Left ventricle myocardium inferior (tissue), 1 donor: ENCODE results near the gene MTUS2. TPM values are rescaled to one million over a fixed set of nuclear protein-coding genes. Genes with fewer than 3 reads are reported as not detected.

ENCODE experiments used
- DNase-seq: peaks from one replicate; pipeline ENCODE4 v3.0.0-alpha.2; 2020
- H3K27ac ChIP-seq: fragments of 200-600 bp; replicated peaks from 2 replicates; pipeline ENCODE4 v1.8.0; 2021
- H3K27me3 ChIP-seq: fragments of 200-600 bp; 2 replicates; pipeline ENCODE4 v1.8.0; 2021; ENCODE audit warnings: low read depth
- H3K36me3 ChIP-seq: fragments of 200-600 bp; 2 replicates; pipeline ENCODE4 v1.8.0; 2021
- H3K4me1 ChIP-seq: fragments of 200-600 bp; 2 replicates; pipeline ENCODE4 v1.8.0; 2021
- H3K4me3 ChIP-seq: fragments of 200-600 bp; 2 replicates; pipeline ENCODE4 v1.8.0; 2021; ENCODE audit warnings: mild to moderate bottlenecking, moderate library complexity
- H3K9me3 ChIP-seq: fragments of 200-600 bp; replicated peaks from 2 replicates; pipeline ENCODE4 v1.8.0; 2021
- CTCF ChIP-seq: fragments of 200-600 bp; IDR thresholded peaks from 2 replicates; pipeline ENCODE4 v1.8.0; 2021; ENCODE audit warnings: antibody characterized with exemption, mild to moderate bottlenecking, borderline replicate concordance
- intact Hi-C: fragments of 100-400 bp; cut with micrococcal nuclease; formaldehyde crosslinking; loops from one replicate; pipeline ENCODE4 v1.11.0; 2022
- total RNA-seq: library from RNA; stranded (reverse); fragmentation: NEBNext Ultra II Directional; extraction: Animal tissue kit (Norgen Biotek cat#: 25700); gene quantifications from one replicate; pipeline ENCODE4 v1.2.1, GENCODE V29; 2021
- donor health status: DM: no; HTN: yes; CAD: no; lungs with severe emphysema.

MTUS2 gene
- total RNA-seq, 1 donor from 2014 or later: 101 TPM

GRCh38 chr13:29317828-29318227, 497.7 kb downstream of the MTUS2 start:
- TF ChIP-seq CTCF: no peak
- Histone ChIP-seq H3K9me3 (no peaks in the 10 kb centered on the region), H3K27me3 (no peaks in the 10 kb centered on the region), H3K36me3 (no peaks in the 10 kb centered on the region), H3K4me3 (no peak overlapping the region), H3K27ac (no peak overlapping the region), H3K4me1 (no peaks in the 10 kb centered on the region)
- intact Hi-C loops: no loop called here
- DNase-seq: no peak

- H3K4me1 ChIP-seq: no peaks in the 10 kb centered on the region
- no peak for DNase-seq
- H3K9me3 ChIP-seq: no peaks in the 10 kb centered on the region
- no peak overlapping the region for H3K4me3 ChIP-seq
- no peaks in the 10 kb centered on the region for H3K27me3 ChIP-seq
- H3K36me3 ChIP-seq: no peaks in the 10 kb centered on the region
- H3K27ac ChIP-seq: no peak overlapping the region
- intact Hi-C loops: no loop called here
- TF ChIP-seq CTCF: no peak
These were observed 498.6 kb downstream of the MTUS2 start for GRCh38 chr13:29318741-29319140.

- no peaks in the 10 kb centered on the region for H3K36me3 ChIP-seq
- no peak overlapping the region for H3K27ac ChIP-seq
- no peaks in the 10 kb centered on the region for H3K4me1 ChIP-seq
- TF ChIP-seq CTCF: no peak
- H3K4me3 ChIP-seq: no peak overlapping the region
- intact Hi-C loops: no loop called here
- no peak for DNase-seq
- H3K27me3 ChIP-seq: no peaks in the 10 kb centered on the region
- no peaks in the 10 kb centered on the region for H3K9me3 ChIP-seq
These were observed 499.3 kb downstream of the MTUS2 start for GRCh38 chr13:29319451-29319850.

GRCh38 chr13:29323954-29324353, 503.8 kb downstream of the MTUS2 start:
- no peaks in the 10 kb centered on the region for H3K36me3 ChIP-seq
- H3K27me3 ChIP-seq: no peaks in the 10 kb centered on the region
- intact Hi-C loops: no loop called here
- no peak for DNase-seq
- no peak overlapping the region for H3K27ac ChIP-seq
- no peak overlapping the region for H3K4me3 ChIP-seq
- no peaks in the 10 kb centered on the region for H3K9me3 ChIP-seq
- no peaks in the 10 kb centered on the region for H3K4me1 ChIP-seq
- no peak for TF ChIP-seq CTCF

- intact Hi-C loops: no loop called here
These were observed 504.5 kb downstream of the MTUS2 start for GRCh38 chr13:29324601-29325000.

More at GRCh38 chr13:29324601-29325000, 504.5 kb downstream of the MTUS2 start:
- no peaks in the 10 kb centered on the region for H3K4me1 ChIP-seq
- H3K9me3 ChIP-seq: no peaks in the 10 kb centered on the region
- no peak overlapping the region for H3K27ac ChIP-seq
- H3K4me3 ChIP-seq: no peak overlapping the region
- DNase-seq: no peak
- no peak for TF ChIP-seq CTCF
- H3K36me3 ChIP-seq: no peaks in the 10 kb centered on the region
- no peaks in the 10 kb centered on the region for H3K27me3 ChIP-seq
